Erythroblast (primary cell): Measurements from ENCODE around the gene PDK1.
A peak's percentile ranks its signal among the peaks of the same experiment; 100 is the strongest.
"Not testable (repeated sequence)": the region's sequence is repeated elsewhere in the genome, so short reads cannot be mapped to it uniquely, and the experiment has no call there.

Experiments
- DNase-seq, 2 experiments: peaks; one replicate each; lab custom pipeline; 2025; lab: John Stamatoyannopoulos, UW
- GATA1 ChIP-seq: IDR thresholded peaks from 2 replicates; pipeline ENCODE4 v1.6.1; 2011; ENCODE audit warnings: low read depth, mild to moderate bottlenecking, control low read depth, low read length, moderate library complexity
- POLR2A ChIP-seq: IDR thresholded peaks from 2 replicates; pipeline ENCODE4 v1.6.1; 2011; ENCODE audit warnings: mild to moderate bottlenecking, low read length

PDK1 gene

GRCh38 chr2:172539767-172540166 lies 16.1 kb upstream of the PDK1 start:
- TF ChIP-seq GATA1 (no peak), POLR2A (no peak)
- DNase-seq, result no peak

GRCh38 chr2:172540421-172540820 lies 15.5 kb upstream of the PDK1 start:
- no peak for DNase-seq
- no peak for TF ChIP-seq GATA1
- TF ChIP-seq POLR2A, result no peak

- TF ChIP-seq POLR2A (no peak), GATA1 (no peak)
- no peak for DNase-seq
Observed at GRCh38 chr2:172545408-172546075, 10.3 kb upstream of the PDK1 start.

GRCh38 chr2:172549131-172549530 lies 6.8 kb upstream of the PDK1 start:
- TF ChIP-seq GATA1 (no peak), POLR2A (no peak)
- no peak for DNase-seq

DNA sequence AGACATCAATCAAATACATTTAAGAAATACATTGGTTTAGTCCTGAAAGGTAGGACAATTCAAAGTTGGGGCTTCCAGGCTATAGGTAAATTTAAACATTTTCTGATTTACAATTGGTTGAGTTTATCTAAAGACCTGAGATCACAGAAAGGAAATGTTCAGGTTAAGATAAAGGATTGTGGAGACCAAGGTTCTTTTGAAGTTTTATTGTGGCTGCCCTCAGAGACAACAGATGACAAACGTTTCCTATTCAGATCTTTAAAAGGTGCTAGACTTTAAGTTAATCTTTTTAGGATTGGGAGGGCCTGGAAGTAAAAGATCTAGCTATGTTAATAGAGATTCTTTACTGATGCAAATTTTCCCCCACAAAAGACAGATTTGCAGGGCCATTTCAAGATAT lies 6.1 kb upstream of the PDK1 start:
- DNase-seq, result not testable (repeated sequence)

GRCh38 chr2:172550419-172550818 lies 5.5 kb upstream of the PDK1 start:
- DNase-seq, result no peak

DNA sequence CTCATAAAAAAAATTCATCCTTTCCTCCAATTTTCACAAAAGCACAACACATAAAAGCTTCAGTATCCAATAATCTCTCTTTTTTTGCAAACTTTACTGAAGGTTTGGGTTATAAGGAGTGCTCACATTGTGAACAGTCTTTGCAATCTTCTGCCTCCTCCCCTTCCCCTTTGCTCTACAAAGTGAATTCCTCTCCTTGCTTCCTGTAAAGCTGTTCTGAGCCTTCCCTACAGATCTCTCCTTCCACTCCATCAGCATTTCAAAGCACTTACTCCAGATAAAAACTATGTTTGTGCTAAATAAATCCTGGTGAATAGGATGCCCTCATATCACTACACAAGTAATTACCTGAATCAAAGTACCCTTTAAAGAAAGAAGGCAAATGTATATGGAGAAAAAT lies 4.6 kb upstream of the PDK1 start:
- TF ChIP-seq POLR2A (no peak), GATA1 (no peak)
- DNase-seq, result no peak

More at GRCh38 chr2:172550419-172550818, 5.5 kb upstream of the PDK1 start:
- no peak for TF ChIP-seq POLR2A
- no peak for TF ChIP-seq GATA1

- peak; percentile 87 to 90 for DNase-seq
- TF ChIP-seq GATA1, result no peak
- TF ChIP-seq POLR2A, result no peak
Observed at GRCh38 chr2:172552547-172553291, 3.2 kb upstream of the PDK1 start.

GRCh38 chr2:172554352-172555271 lies 1.3 kb upstream of the PDK1 start:
- peak; percentile 29 to 45 for DNase-seq

GRCh38 chr2:172555272-172555521 lies 693 bp upstream of the PDK1 start:
- no peak for DNase-seq
- TF ChIP-seq POLR2A, result no peak
- TF ChIP-seq GATA1, result no peak

More at GRCh38 chr2:172554352-172555271, 1.3 kb upstream of the PDK1 start:
- TF ChIP-seq GATA1 (no peak), POLR2A (no peak)

DNA sequence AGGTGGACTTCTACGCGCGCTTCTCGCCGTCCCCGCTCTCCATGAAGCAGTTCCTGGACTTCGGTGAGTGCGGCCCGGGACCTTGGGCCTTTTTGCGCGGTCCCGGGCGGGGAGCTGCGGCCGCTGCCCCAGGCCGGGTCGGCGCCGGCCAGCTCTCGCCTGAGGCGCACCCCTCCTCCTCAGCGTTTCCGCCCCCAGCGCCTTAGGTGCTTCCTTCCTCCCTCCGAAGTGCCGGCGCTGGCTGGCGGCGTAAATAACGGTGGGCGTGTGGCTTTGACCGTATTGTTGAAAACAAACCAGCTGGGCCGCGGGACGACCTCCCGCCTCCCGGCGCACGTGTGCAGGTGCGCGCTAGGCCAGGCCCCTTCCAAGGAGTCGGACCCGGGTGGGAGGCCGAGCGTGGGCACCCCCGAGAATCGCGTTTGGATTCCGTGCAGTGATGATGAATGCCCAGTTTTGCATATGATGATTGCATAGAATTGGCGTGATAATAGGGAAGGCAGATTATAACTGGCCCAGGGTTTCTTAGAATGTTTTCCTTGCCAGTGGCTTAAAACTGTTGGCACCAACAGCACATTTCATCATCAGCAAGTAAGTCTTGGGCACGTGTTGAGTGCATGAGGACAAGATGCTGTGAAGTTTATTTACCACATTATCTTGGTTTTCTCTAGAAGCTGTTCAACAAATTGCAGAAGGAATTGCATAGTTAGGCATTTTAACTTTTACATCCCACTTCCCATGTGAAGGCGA lies 569 bp downstream of the PDK1 start:
- peak; percentile 80 to 85 for DNase-seq
- TF ChIP-seq POLR2A (no peak), GATA1 (no peak)

GRCh38 chr2:172558372-172558771 lies 2.5 kb downstream of the PDK1 start:
- DNase-seq, result no peak
- TF ChIP-seq GATA1, result no peak
- TF ChIP-seq POLR2A, result no peak

GRCh38 chr2:172560721-172561120 lies 4.8 kb downstream of the PDK1 start:
- DNase-seq, result no peak
- TF ChIP-seq GATA1 (no peak), POLR2A (no peak)

DNA sequence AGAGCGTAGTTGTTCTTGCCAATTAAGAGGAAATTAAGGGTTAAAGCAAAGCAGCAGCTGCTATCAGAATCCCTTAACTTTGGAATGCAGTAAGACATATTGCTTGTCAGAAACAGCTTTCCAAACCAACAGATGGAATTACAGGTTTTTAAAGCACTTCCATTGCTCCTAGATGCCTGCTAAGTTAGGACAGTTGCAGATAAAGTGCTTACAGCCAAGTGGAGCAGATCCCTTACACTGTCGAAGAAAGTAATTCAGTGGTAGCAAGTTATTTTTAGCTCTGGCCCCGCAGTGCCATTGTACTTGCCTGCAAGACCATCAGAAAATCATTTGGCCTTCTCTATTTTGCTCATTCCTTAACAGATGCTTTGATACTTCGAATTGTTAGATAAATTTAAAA lies 5.4 kb downstream of the PDK1 start:
- TF ChIP-seq POLR2A (no peak), GATA1 (no peak)
- DNase-seq, result no peak

DNA sequence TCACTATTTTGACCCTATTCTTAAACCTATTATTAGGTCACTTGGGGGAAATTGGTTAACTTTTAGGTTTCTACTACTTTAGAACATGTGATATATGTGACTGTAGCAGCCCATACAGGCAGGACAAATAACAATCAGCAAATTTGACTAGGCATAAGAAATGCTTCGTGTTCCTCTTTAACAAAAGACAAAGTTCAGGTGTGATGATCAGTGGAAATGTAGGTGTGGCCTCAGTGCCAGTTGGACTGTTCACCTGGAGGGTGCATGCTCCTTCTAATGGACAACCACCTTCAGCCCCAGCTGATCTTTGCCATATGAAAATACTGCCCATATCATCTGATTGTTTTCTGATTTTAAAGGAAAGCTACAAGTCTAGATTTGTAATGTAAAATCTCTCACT lies 6.4 kb downstream of the PDK1 start:
- DNase-seq, result no peak

More for the DNA sequence above, 6.4 kb downstream of the PDK1 start:
- TF ChIP-seq GATA1, result no peak
- TF ChIP-seq POLR2A, result no peak
